ENCODE data around the gene RPL31.

RPL31 gene

DNA sequence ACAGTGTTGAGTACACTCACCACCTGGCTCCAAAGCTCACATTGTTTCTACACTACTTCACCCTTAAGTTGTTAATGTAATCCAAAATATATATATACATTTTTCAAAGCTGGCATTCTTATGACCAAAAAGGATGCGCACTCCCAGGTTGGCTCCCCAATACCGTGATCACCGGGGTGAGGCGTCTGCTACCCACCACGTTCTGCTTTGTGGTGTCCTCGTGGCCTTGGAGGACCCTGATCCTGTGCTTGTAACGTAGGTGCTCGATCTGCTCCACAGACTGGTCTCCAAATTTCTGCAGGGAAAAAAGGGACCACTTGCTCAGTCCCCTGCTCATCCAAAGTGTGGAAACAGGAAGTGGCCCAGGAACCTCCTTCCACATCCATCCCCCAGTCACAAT is 25.8 kb downstream of the RPL31 start:
- no peak overlapping the region for H3K27ac ChIP-seq
- no peak for TF ChIP-seq CTCF (IDR thresholded peaks at IDR 0.05)

DNA sequence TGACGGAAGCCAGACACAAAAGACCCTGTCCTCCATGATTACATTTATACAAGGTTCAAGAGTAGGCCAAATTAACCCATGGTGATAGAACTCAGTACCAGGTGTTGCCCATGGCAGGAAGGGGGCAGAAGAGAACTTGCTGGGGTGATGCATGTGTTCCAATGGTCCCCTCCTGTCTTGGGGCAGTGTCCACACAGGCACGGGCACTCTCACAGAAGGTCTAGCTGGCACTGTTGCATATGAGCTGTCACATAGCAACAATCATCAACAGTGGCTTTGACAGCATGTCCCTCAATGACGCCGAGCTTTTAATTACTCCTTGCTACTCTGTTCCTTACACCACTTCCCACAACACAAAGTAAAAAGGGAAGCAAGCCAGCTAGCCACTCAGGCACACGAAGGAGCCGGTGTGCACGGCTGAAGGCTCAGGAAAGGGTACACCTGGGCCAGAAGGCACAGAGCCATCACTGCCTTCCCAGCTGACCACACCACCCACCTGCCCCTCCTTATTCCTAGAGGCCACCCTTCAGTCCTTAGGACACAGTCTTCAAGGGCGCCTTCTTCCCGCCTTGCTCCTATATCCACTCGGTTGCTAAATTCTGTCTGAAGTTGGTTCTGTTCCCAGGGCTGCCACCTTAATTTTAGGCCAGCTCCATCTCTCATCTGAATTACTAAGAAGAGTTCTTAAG is 28.9 kb downstream of the RPL31 start:
- no peak overlapping the region for H3K27ac ChIP-seq
- no peak overlapping the region for H3K9ac ChIP-seq
- no peaks in the 10 kb centered on the region for H3K9me3 ChIP-seq (ENCODE audit: control insufficient read depth, low read length)
- no peak for TF ChIP-seq CTCF (IDR thresholded peaks at IDR 0.05)
- H3K4me1 ChIP-seq, result no peaks in the 10 kb centered on the region
- H3K4me2 ChIP-seq (ENCODE audit: low read length), result no peak overlapping the region
- H2AFZ ChIP-seq, result no peak overlapping the region
- no peaks in the 10 kb centered on the region for H3K36me3 ChIP-seq (ENCODE audit: control insufficient read depth, insufficient read depth, low read length)
- no peak overlapping the region for H3K4me3 ChIP-seq (ENCODE audit: low read depth, low read length)
- H3K27me3 ChIP-seq (ENCODE audit: control insufficient read depth, insufficient read depth, low read length), result no peaks in the 10 kb centered on the region
- H3K79me2 ChIP-seq, result no peaks in the 10 kb centered on the region

More for the DNA sequence above, 25.8 kb downstream of the RPL31 start:
- Histone ChIP-seq H2AFZ (no peak overlapping the region), H3K4me3 (ENCODE audit: low read depth, low read length) (no peak overlapping the region), H3K79me2 (no peaks in the 10 kb centered on the region), H3K36me3 (ENCODE audit: control insufficient read depth, insufficient read depth, low read length) (no peaks in the 10 kb centered on the region), H3K9ac (no peak overlapping the region), H3K27me3 (ENCODE audit: control insufficient read depth, insufficient read depth, low read length) (no peaks in the 10 kb centered on the region), H3K9me3 (ENCODE audit: control insufficient read depth, low read length) (no peaks in the 10 kb centered on the region), H3K4me2 (ENCODE audit: low read length) (no peak overlapping the region), H3K4me1 (no peaks in the 10 kb centered on the region)

DNA sequence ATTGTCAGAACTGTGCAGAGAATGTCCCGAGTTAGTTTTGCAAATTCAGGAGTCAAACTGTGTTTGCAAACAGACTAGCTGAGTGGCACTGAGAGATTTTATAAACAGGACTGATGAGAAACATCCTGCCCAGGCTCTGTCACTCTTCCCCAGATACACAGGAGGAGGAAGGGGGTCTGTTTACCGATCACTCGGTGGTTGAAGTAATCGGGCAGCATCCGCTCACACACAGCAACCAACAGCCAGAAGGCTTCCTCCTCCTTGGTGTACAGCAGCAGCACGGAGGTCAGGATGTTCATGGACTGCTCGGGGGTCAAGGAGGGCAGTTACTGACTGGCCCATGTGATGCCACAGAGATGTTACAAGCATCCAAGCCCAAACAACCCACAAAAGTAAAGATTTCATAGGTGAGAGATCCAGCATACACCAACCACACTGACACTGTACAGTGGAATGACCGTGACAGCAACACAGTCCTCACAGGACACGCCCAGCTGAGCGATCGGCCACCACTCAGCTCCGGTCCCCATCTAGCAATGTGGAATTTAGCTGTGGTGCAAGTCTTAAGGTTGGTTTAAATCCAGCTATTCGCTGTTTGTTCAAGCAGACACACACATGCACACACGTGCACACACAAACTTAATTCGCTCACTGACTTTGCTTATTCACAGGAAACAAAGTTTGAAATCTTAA is 30.1 kb downstream of the RPL31 start:
- Histone ChIP-seq H3K4me1 (no peaks in the 10 kb centered on the region), H3K27me3 (ENCODE audit: control insufficient read depth, insufficient read depth, low read length) (no peaks in the 10 kb centered on the region), H3K36me3 (ENCODE audit: control insufficient read depth, insufficient read depth, low read length) (no peaks in the 10 kb centered on the region), H3K9me3 (ENCODE audit: control insufficient read depth, low read length) (no peaks in the 10 kb centered on the region), H3K9ac (no peak overlapping the region), H3K4me2 (ENCODE audit: low read length) (no peak overlapping the region), H3K27ac (no peak overlapping the region), H2AFZ (no peak overlapping the region), H3K79me2 (no peaks in the 10 kb centered on the region), H3K4me3 (ENCODE audit: low read depth, low read length) (no peak overlapping the region)
- TF ChIP-seq CTCF (IDR thresholded peaks at IDR 0.05), result no peak

DNA sequence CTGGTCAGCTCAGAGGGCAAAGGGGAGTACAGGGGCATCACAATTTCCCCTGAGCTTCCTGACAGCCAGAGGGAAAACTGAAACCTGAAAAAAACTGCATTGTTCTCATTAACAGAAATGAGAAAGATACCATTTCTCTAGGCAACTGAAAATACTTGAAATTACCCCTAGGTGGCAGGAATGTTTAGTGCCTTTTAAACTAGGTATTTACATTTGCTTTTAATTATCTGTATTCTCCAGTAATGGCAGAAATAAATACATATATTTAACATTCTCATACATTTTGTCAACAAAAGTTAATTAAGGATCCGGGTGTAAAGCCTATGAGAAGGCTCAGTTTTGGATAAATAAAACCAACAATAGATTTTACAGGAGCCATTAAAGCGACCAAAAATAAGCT is 34.5 kb downstream of the RPL31 start:
- H2AFZ ChIP-seq, result no peak overlapping the region
- no peaks in the 10 kb centered on the region for H3K36me3 ChIP-seq (ENCODE audit: control insufficient read depth, insufficient read depth, low read length)

More for the DNA sequence above, 34.5 kb downstream of the RPL31 start:
- Histone ChIP-seq H3K9me3 (ENCODE audit: control insufficient read depth, low read length) (no peaks in the 10 kb centered on the region), H3K27ac (no peak overlapping the region), H3K9ac (no peak overlapping the region), H3K27me3 (ENCODE audit: control insufficient read depth, insufficient read depth, low read length) (no peaks in the 10 kb centered on the region), H3K4me3 (ENCODE audit: low read depth, low read length) (no peak overlapping the region), H3K4me1 (no peaks in the 10 kb centered on the region), H3K4me2 (ENCODE audit: low read length) (no peak overlapping the region), H3K79me2 (no peaks in the 10 kb centered on the region)
- TF ChIP-seq CTCF (IDR thresholded peaks at IDR 0.05), result peak; percentile 48
